Uterus (tissue), 2 donors: ENCODE measurements around the gene ACTBL2.

Experiments used
- POLR2A ChIP-seq, 2 donors: fragments of 450-650 bp; IDR thresholded peaks; one replicate each; pipeline ENCODE4 v1.6.1; 2016; ENCODE audit warnings: antibody characterized with exemption in 2 of 2, mild to moderate bottlenecking in 1 of 2, moderate library complexity in 1 of 2
- TF ChIP-seq, protein P1 (sequence below), 4 experiments: fragments of 200-600 bp in 2 of 4; fragments of 450-650 bp in 2 of 4; sonication (generic) in 2 of 4; IDR thresholded peaks; one replicate each; pipeline ENCODE4 v1.5.1; 2016 to 2019; ENCODE audit warnings: antibody characterized with exemption in 4 of 4, mild to moderate bottlenecking in 2 of 4, moderate library complexity in 1 of 4

DNA sequence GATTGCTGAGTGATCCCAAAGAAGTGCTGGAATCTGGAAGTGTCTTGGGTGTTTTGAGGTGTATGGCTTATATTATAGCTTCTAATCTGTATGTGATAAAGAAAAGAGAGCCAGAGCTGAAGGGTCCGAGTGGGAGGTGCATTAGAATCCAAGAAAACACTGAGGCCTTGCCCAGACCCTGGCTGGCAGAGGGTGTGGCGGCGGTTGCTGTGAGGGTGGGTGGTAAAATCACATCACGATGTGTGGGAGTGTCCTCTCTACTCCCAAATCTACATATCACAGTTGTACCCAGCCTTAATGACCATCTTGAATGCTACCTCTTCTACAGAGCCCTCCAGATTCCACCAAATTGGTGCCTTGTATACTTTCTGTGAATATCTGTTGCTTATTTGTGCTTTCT lies 28.9 kb downstream of the ACTBL2 start:
- no peak for TF ChIP-seq POLR2A (IDR thresholded peaks at IDR 0.05)
- TF ChIP-seq, protein P1, sequence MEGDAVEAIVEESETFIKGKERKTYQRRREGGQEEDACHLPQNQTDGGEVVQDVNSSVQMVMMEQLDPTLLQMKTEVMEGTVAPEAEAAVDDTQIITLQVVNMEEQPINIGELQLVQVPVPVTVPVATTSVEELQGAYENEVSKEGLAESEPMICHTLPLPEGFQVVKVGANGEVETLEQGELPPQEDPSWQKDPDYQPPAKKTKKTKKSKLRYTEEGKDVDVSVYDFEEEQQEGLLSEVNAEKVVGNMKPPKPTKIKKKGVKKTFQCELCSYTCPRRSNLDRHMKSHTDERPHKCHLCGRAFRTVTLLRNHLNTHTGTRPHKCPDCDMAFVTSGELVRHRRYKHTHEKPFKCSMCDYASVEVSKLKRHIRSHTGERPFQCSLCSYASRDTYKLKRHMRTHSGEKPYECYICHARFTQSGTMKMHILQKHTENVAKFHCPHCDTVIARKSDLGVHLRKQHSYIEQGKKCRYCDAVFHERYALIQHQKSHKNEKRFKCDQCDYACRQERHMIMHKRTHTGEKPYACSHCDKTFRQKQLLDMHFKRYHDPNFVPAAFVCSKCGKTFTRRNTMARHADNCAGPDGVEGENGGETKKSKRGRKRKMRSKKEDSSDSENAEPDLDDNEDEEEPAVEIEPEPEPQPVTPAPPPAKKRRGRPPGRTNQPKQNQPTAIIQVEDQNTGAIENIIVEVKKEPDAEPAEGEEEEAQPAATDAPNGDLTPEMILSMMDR (IDR thresholded peaks at IDR 0.05): no peak
